Endodermal cell (in vitro differentiated cells): Measurements from ENCODE around the gene SPAM1. TPM values are rescaled to one million over a fixed set of nuclear protein-coding genes. Genes with fewer than 3 reads are reported as not detected.

Experiments
- DNase-seq: peaks from one replicate; pipeline ENCODE4 v3.0.0-alpha.2; 2017
- H3K27ac ChIP-seq: 2 replicates; pipeline ENCODE4 v1.5.1; 2013; ENCODE audit warnings: mild to moderate bottlenecking, low read depth, low read length, moderate library complexity
- H3K27me3 ChIP-seq: 2 replicates; pipeline ENCODE4 v1.6.1; 2013; ENCODE audit warnings: mild to moderate bottlenecking, low read length, moderate library complexity; ENCODE audit not compliant: insufficient read depth, control insufficient read depth, poor library complexity, severe bottlenecking
- H3K36me3 ChIP-seq: 2 replicates; pipeline ENCODE4 v1.7.0; 2013; ENCODE audit warnings: mild to moderate bottlenecking, low read length, moderate library complexity; ENCODE audit not compliant: control insufficient read depth, insufficient read depth
- H3K4me1 ChIP-seq: one replicate; pipeline ENCODE4 v1.7.0; 2013; ENCODE audit warnings: low read length; ENCODE audit not compliant: control insufficient read depth, insufficient read depth
- H3K4me3 ChIP-seq: 2 replicates; pipeline ENCODE4 v1.5.1; 2013; ENCODE audit warnings: mild to moderate bottlenecking, low read length, moderate library complexity
- H3K9ac ChIP-seq: 2 replicates; pipeline ENCODE4 v1.6.1; 2013; ENCODE audit warnings: mild to moderate bottlenecking, low read length, moderate library complexity; ENCODE audit not compliant: poor library complexity, severe bottlenecking; ENCODE audit errors: extremely low read depth
- H3K9me3 ChIP-seq: 2 replicates; pipeline ENCODE4 v1.6.1; 2013; ENCODE audit warnings: mild to moderate bottlenecking, low read length, moderate library complexity; ENCODE audit not compliant: control insufficient read depth
- H3K27ac Mint-ChIP-seq: 2 replicates; pipeline ENCODE4 v1.8.0; 2020; ENCODE audit warnings: mixed read lengths
- H3K27me3 Mint-ChIP-seq: 2 replicates; pipeline ENCODE4 v1.8.0; 2021; ENCODE audit warnings: mild to moderate bottlenecking, mixed read lengths; ENCODE audit not compliant: insufficient read depth
- H3K36me3 Mint-ChIP-seq: 2 replicates; pipeline ENCODE4 v1.8.0; 2020; ENCODE audit warnings: low read depth, mixed read lengths
- H3K4me1 Mint-ChIP-seq: 2 replicates; pipeline ENCODE4 v1.8.0; 2020; ENCODE audit warnings: mixed read lengths
- H3K4me3 Mint-ChIP-seq: 2 replicates; pipeline ENCODE4 v1.8.0; 2020; ENCODE audit warnings: mild to moderate bottlenecking, moderate library complexity, mixed read lengths
- H3K9me3 Mint-ChIP-seq: 2 replicates; pipeline ENCODE4 v1.8.0; 2020; ENCODE audit warnings: mild to moderate bottlenecking, mixed read lengths
- WGBS, 2 experiments: methylation state at CpG; one replicate each; pipeline versions ENCODE4 v1.1.5 to v1.1.7; 2013; ENCODE audit warnings: missing lambda C conversion rate in 2 of 2, mixed read lengths in 1 of 2; ENCODE audit not compliant: insufficient coverage in 1 of 2, insufficient read length in 1 of 2; 5-methylcytosine and 5-hydroxymethylcytosine counted together
- long read RNA-seq, 4 experiments: library from polyadenylated mRNA in 2 of 4; library from RNA in 1 of 4; library from capped mRNA in 1 of 4; stranded (forward) in 3 of 4; unstranded in 1 of 4; transcript quantifications; one replicate each; pipeline ENCODE4 v2.0.0, GENCODE V29; 2020 to 2021; ENCODE audit warnings: inconsistent platforms in 1 of 4
- polyA plus RNA-seq, 2 experiments: library from polyadenylated mRNA; stranded (reverse); fragments of 50-300 nt; gene quantifications; one replicate each; pipeline ENCODE4 v1.2.3, GENCODE V29; 2013
- total RNA-seq, 2 donors: library from RNA; stranded (reverse); fragmentation: NEBNext Ultra II Directional in 1 of 2; extraction: Animal tissue kit (Norgen Biotek cat#: 25700) in 1 of 2; gene quantifications; 2 replicates in 1 of 2; 3 replicates in 1 of 2; pipeline ENCODE4 v1.2.1, GENCODE V29; 2021
- TF ChIP-seq, protein P1 (sequence below): fragments of 200-600 bp; sonication (generic); conservative IDR thresholded peaks from 2 replicates; pipeline ENCODE4 v1.5.0; 2021; ENCODE audit warnings: antibody characterized with exemption, mild to moderate bottlenecking

Gene SPAM1, protein sequence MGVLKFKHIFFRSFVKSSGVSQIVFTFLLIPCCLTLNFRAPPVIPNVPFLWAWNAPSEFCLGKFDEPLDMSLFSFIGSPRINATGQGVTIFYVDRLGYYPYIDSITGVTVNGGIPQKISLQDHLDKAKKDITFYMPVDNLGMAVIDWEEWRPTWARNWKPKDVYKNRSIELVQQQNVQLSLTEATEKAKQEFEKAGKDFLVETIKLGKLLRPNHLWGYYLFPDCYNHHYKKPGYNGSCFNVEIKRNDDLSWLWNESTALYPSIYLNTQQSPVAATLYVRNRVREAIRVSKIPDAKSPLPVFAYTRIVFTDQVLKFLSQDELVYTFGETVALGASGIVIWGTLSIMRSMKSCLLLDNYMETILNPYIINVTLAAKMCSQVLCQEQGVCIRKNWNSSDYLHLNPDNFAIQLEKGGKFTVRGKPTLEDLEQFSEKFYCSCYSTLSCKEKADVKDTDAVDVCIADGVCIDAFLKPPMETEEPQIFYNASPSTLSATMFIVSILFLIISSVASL
- under 1 TPM; 0.18 to 0.49 TPM for total RNA-seq
- polyA plus RNA-seq (2013, experiment 1 of 2): not detected
- polyA plus RNA-seq (2013, experiment 2 of 2): not detected
- long read RNA-seq, experiment 1, partial matches to known transcripts: 1 of 1 reads
- long read RNA-seq, experiment 1, other reads (novel, unspliced or antisense): 0 of 1 reads
- long read RNA-seq, experiment 2, partial matches to known transcripts: 0 of 2 reads
- long read RNA-seq, experiment 2, other reads (novel, unspliced or antisense): 0 of 2 reads
- long read RNA-seq, experiment 3, partial matches to known transcripts: 0 of 2 reads
- long read RNA-seq, experiment 3, other reads (novel, unspliced or antisense): 1 of 2 reads
- long read RNA-seq, experiment 4, partial matches to known transcripts: 0 of 2 reads
- long read RNA-seq, experiment 4, other reads (novel, unspliced or antisense): 1 of 2 reads

DNA sequence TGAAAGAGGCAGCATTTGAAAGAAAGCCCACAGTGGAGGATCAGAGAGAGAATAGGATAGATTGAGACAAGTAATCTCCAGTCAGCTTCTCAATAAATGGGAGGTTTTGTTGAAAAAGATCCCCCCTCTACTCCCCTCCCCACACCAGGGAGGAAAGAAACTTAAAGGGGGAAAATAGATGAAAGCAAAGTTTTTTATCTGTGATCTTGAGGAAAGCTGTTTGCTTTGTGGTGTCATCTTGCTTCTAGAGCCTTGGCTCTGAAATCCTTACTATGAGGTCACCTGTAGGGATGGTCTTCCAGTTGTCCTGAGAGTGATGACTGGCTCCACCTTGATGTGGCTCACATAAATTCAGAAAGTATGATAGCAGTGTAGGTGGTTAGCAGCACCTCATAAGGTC is at the start of gene SPAM1:
Gene SPAM1, plus strand, starts transcription at position 301 of the 400 bp plus-strand sequence. CDS start 28,330 bp downstream, outside the sequence.
- Histone ChIP-seq H3K9ac (no peak within 1 kb of the TSS), H3K9me3 (peaks cover 19% of the 10 kb centered on the region), H3K36me3 (no peaks in the 10 kb centered on the region), H3K4me3 (peak within 1 kb of the TSS; percentile 27), H3K4me1 (peaks cover 18% of the 10 kb centered on the region), H3K27me3 (no peaks in the 10 kb centered on the region), H3K27ac (no peak within 1 kb of the TSS)
- no peaks in the 10 kb centered on the region for H3K36me3 Mint-ChIP-seq
- no peak for DNase-seq
- peaks cover 50% of the 10 kb centered on the region for H3K4me1 Mint-ChIP-seq
- no peaks in the 10 kb centered on the region for H3K27me3 Mint-ChIP-seq
- H3K4me3 Mint-ChIP-seq: no peak within 1 kb of the TSS
- TF ChIP-seq, protein P1, sequence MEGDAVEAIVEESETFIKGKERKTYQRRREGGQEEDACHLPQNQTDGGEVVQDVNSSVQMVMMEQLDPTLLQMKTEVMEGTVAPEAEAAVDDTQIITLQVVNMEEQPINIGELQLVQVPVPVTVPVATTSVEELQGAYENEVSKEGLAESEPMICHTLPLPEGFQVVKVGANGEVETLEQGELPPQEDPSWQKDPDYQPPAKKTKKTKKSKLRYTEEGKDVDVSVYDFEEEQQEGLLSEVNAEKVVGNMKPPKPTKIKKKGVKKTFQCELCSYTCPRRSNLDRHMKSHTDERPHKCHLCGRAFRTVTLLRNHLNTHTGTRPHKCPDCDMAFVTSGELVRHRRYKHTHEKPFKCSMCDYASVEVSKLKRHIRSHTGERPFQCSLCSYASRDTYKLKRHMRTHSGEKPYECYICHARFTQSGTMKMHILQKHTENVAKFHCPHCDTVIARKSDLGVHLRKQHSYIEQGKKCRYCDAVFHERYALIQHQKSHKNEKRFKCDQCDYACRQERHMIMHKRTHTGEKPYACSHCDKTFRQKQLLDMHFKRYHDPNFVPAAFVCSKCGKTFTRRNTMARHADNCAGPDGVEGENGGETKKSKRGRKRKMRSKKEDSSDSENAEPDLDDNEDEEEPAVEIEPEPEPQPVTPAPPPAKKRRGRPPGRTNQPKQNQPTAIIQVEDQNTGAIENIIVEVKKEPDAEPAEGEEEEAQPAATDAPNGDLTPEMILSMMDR: no peak
- peaks cover 3% of the 10 kb centered on the region for H3K9me3 Mint-ChIP-seq
- H3K27ac Mint-ChIP-seq: peak within 1 kb of the TSS; percentile 10

DNA sequence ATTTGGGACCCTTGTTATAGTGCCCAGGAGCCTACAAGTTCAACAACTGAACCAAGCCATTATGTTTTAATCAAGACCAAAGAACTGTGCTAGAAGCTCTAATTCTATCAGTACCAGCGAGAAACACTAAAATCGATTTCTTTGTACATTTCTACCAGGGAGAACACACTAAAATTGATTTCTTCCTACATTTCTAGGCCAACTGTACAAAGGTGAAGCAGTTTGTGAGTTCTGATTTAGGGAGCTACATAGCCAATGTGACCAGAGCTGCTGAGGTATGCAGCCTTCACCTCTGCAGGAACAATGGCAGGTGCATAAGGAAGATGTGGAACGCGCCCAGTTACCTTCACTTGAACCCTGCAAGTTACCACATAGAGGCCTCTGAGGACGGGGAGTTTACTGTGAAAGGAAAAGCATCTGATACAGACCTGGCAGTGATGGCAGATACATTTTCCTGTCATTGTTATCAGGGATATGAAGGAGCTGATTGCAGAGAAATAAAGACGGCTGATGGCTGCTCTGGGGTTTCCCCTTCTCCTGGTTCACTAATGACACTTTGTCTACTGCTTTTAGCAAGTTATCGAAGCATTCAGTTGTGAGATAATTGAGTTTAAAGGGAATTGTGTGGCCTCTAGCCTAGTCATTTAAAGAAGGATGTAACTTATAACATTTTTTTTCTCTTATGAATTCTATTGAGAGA is 48.3 kb upstream of the SPAM1 start:
- H3K9me3 ChIP-seq: no peaks in the 10 kb centered on the region
- Mint-ChIP-seq H3K27me3 (no peaks in the 10 kb centered on the region), H3K9me3 (no peaks in the 10 kb centered on the region), H3K27ac (no peak overlapping the region), H3K4me1 (peaks cover 7% of the 10 kb centered on the region), H3K4me3 (no peak overlapping the region), H3K36me3 (no peaks in the 10 kb centered on the region)
- H3K9ac ChIP-seq: no peak overlapping the region
- no peaks in the 10 kb centered on the region for H3K36me3 ChIP-seq
- no peak overlapping the region for H3K4me3 ChIP-seq
- H3K4me1 ChIP-seq: no peaks in the 10 kb centered on the region
- DNase-seq: no peak
- 93 to 94% methylated on average over 6 to 7 of the region's 7 CpGs for WGBS, 2 experiments
- TF ChIP-seq, protein P1: no peak
- no peak overlapping the region for H3K27ac ChIP-seq
- no peaks in the 10 kb centered on the region for H3K27me3 ChIP-seq

DNA sequence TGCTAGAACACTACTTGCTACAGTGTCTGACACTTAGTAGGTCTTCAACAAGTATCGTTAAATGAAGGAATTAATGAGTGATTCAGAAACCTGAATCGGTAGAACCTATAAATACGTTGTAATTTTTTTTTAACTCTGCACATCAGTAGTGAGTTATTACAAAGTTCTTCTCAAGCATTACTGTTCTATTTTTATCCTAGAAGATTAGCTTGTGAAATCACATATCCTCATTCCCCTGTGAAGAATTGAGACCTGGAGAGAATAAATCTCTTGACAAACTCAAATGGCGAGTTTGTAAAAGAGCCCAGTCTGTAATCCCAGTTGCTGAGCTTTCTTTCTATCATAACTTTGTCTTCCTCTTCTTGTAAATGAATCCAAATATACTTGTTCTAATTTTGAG is 45.4 kb upstream of the SPAM1 start:
- DNase-seq: no peak
- Histone ChIP-seq H3K9me3 (no peaks in the 10 kb centered on the region), H3K4me3 (no peak overlapping the region), H3K9ac (no peak overlapping the region), H3K4me1 (no peaks in the 10 kb centered on the region), H3K27ac (no peak overlapping the region), H3K27me3 (no peaks in the 10 kb centered on the region), H3K36me3 (no peaks in the 10 kb centered on the region)
- Mint-ChIP-seq H3K27ac (no peak overlapping the region), H3K4me1 (no peaks in the 10 kb centered on the region), H3K36me3 (no peaks in the 10 kb centered on the region), H3K4me3 (no peak overlapping the region), H3K9me3 (no peaks in the 10 kb centered on the region), H3K27me3 (no peaks in the 10 kb centered on the region)
- WGBS, 2 experiments: 91 to 98% methylated on average over 3 to 4 of the region's 4 CpGs
- TF ChIP-seq, protein P1: no peak
